ENCODE results near the gene DHRS2.

DHRS2 gene

DNA sequence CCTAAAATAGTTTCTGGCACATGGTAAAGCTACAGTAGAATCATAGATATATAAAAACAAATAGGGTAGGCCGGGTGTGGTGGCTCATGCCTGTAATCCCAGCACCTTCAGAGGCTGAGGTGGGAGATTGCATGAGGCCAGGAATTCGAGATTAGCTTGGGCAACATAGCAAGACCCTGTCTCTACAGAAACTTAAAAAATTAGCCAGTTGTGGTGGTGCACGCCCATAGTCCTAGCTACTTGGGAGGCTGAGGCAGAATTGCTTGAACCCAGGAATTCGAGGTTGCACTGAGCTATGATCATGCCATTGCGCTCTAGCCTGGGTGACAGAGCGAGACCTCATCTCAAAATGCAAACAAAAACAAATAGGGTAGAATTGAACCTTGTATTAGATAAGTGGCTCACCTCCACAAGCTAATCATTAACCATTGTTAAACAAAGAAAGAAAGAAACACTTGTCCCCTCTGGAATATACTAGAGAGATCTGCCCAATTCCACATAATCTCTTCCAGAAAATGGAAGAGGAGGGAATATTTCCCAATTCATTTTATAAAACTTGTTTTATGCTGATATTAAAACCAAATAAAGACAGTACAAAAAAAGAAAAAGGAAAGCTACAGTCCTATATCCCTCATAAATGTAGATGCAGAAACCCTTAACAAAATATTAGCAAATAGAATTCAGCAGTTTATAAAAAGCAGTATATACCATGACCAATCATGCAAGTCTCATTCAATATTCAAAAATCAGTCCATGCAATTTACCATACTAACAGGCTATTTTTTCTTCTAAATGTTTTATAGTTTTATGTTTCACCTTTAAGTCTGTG lies 22.7 kb upstream of the DHRS2 start:
- no peak for DNase-seq

DNA sequence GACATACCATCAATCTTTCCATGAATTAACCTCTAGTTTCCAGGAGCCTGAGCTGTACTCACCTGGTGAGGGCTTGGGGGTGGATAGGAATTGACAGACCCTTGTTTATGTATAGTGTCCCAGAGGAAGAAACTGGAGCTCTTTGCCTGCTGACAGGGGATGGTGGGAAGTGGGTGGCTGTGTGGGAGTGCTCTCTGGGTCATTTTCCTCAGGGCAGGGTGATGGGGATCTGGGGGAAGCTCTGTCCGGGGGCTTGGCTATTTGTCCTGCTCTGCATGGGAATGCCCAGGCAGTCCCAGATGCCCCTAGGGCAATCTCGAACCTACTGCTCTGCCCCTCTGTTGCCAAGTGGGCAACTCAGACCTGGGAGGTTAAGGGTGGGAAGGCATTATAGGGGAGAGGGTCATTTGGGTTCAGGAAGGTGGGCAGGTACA lies 21.8 kb upstream of the DHRS2 start:
- no peak for DNase-seq

DNA sequence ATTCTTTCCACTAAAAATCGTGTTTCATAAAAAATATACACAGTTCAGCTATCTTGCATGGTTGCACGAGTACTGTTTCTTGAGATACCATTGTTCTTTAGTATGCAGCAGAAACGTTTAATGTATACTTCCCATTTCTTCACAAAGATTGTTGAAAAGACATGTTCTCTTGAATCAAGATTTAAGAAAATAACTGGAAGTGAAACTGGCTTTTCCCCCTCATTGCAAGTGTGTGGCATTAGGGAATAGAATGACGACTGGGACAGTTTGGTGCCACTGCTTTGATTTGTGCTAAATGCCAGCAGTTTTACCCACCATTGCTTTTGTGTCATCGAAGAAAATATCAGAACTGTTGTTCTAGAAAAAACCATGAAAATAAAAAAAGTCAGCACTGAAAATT lies 20.3 kb upstream of the DHRS2 start:
- DNase-seq, result no peak

DNA sequence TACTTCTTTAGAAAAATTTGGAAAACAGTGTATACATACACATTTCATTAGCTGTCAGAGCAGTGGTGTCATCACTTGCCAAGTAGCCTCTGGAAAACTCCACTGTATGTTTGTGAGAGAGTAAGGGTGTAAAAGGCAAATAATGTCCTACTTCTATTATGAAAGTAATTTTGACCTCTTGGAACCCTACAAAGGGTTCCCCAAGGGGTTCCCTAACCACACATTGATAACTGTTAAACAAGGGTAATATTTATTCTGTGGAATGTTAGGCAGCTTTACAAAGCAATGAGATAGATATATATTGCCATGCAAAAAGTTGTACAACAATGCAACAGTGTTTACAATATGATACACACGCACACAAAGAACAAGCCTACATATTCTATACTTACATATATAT lies 18.6 kb upstream of the DHRS2 start:
- no peak for DNase-seq

- no peak for DNase-seq
These were observed 17.7 kb upstream of the DHRS2 start for GRCh38 chr14:23618415-23618988.

DNA sequence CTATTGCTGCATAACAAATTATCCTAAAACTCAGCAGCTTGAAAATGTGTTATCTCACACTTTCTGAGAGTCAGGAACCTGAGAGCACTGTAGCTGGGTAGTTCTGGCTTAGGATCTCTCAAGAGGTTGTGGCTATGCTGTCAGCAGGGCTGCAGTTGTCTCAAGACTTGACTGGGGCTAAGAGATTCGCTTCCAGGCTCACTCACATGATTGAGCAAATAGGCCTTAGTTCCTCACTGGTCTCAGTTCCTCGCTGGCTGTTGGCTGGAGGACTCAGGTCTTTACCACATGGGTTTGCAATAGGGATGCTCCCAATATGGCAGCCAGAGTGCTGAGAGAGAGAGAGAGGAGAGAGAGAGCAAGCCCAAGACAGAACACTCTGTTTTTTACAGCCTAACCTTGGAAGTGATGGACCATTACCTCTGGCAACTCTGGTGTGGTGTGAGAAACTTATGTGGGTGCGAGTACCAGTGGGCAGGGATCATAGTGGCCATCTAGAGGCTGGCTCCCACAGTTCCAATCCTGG lies 15.9 kb upstream of the DHRS2 start:
- no peak for DNase-seq

DNA sequence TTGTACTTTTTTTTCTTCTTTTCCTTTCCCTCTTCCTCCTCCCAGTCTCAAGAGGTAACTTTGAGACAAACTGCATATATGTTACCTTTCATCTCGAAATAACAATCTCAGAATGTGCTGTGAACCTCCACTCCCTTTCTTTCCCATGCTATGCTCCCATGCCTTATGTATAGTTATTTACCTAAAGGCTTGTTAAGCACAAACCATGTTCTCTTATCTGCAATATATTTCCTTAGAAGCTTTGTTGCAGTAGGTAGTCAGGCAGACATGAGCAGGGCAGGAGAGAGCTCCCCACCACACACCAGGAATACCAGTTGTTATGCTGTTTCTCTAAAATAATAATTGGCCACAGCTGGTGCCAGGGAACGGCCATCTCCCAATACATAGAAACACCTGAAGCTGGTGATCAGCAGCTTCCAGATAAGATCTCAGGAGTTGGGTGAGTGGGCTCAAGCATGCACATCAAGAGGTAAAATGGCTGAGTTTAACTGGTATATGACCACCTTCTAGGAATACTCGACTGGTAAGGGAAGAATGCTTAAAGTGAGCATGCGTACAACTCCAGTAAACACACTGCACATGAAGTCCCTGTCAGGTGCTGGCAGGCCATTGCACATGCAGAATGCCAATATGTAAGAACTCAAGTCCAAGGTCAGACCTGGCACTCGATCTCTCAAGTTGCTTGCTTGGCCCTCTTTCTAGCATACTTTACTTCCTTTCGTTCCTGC lies 14.8 kb upstream of the DHRS2 start:
- DNase-seq, result no peak

DNA sequence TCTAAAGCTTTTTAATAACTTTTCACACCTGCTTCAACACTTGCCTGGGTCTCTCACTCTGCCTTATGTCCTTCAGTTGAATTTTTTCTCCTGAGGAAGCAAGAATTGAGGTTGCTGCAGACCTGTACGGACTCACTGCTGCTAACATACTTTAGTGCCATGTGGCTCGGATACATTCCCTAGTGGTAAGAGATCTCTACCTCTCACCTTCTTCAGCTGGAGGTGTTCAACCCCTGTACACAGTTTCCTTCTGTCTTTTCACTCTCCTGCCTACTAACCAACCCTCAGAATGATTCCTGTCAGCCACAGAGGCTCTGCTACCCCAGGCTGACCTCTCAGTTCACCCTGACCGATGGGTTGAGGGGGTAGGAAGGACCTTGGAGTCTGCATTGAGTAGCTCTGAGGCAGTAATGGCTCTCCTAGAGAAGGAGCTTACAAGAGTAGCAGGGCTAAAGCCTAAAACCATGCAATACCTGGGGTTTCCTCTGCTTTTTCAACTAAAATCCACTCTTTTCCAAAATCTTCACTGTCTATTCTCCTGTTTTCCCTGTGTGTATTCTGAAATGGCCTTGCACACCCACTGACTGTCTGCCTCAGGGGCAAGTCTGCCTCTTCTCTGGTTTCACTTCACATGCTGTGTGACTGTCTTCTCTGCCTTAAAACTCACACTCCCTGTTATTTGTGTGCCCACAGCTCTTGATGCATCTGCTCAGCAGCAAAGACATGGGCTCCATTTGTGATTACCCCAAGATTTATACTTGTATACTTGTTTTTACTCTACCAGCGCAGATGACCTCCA lies 14.0 kb upstream of the DHRS2 start:
- DNase-seq, result no peak

DNA sequence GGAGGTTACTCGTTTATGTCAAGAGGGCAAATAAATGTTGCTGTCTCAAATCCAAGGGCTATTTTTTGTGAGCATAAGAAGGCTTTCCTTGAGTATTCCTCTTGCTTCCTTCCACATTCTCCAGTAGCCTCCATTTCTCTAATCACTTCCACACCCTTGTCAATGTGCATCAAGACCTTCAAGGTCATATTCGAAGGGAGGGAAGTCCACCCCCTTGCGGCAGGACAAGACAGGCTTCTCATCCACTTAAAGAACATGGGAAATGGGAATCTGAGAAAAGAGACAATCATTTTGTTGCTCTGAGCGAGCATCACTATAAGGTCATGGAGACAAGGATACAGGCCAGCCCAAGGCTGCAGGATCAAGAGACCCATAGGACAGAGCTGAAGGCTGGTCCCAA lies 13.2 kb upstream of the DHRS2 start:
- no peak for DNase-seq

- no peak for DNase-seq
These were observed 12.2 kb upstream of the DHRS2 start for GRCh38 chr14:23623962-23624361.

DNA sequence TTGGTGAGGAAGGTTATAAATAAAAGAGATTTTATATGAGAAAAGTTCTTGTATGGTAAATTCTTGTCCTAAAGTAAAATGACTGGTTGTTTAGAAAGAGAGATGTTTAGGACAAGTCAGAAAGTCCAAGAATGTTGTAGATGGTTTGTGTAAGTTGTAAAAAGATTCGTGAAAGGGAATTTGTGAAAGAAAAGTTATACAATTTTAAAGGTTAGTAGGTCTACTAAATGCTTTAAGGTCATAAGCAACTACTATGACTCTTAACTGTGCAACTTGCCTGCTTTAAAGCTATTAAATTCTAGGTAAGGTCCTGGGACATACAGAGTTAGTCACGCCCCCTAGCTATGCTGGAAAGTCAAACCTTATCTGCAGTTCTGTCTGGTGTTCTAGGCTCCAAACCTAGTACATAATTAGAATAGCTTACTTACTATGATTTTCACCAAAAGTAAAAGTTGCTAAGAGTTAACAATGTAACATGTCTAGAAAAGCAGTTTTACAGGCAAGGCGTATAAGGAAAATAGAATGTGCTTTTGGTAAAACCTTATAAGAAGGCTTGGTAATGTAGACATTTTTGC lies 11.2 kb upstream of the DHRS2 start:
- no peak for DNase-seq

DNA sequence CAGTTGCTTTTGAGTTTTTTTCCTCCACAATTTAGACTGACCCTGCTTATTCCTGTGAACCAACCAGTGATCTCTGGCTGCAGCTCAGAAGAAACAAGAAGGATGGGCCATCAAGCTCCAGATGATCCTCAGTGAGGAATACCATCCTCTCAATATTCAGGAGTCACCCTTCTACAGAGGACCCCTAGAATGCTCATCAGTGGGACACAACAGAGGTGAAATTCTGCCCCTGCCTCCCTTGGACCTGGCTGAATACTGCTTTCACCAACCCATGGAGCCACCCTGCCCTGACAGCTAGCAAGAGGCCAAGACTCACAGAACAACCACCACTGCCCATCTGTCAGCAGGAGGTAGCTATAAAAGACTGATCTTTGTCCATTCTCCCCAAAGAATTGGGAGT lies 9.2 kb upstream of the DHRS2 start:
- no peak for DNase-seq

DNA sequence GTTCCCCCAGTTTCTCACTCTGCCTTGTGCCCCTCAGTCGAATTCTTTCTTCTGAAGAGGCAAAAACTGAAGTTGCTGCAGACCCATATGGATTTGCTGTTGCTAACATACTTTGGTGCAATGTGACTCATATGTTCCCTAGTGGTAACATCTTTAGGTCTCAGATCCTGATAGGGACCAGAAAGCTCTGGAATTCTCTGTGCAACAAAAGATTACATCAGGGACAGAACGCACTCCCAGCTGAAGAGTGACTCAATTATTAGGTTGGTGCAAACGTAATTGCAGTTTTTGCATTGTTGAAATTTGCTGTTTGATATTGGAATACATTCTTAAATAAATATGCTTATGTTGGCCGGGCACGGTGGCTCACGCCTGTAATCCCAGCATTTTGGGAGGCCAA lies 8.2 kb upstream of the DHRS2 start:
- DNase-seq, result no peak

DNA sequence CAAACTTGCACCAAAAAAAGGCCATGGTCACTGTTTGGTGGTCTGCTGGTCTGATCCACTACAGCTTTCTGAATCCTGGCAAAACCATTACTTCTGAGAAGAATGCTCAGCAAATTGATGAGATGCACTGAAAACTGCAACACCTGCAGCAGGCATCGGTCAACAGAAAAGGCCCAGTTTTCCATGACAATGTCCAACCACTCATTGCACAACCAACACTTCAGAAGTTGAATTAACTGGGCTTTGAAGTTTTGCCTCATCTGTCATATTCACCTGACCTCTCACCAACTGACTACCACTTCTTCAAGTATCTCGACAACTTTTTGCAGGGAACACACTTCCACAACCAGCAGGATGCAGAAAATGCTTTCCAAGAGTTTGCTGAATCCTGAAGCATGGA lies 7.0 kb upstream of the DHRS2 start:
- no peak for DNase-seq

- no peak for DNase-seq
These were observed 6.2 kb upstream of the DHRS2 start for GRCh38 chr14:23629832-23630396.

- DNase-seq, result no peak
These were observed 5.5 kb upstream of the DHRS2 start for GRCh38 chr14:23630687-23631086.

- no peak for DNase-seq
These were observed 4.9 kb upstream of the DHRS2 start for GRCh38 chr14:23631234-23631633.

DNA sequence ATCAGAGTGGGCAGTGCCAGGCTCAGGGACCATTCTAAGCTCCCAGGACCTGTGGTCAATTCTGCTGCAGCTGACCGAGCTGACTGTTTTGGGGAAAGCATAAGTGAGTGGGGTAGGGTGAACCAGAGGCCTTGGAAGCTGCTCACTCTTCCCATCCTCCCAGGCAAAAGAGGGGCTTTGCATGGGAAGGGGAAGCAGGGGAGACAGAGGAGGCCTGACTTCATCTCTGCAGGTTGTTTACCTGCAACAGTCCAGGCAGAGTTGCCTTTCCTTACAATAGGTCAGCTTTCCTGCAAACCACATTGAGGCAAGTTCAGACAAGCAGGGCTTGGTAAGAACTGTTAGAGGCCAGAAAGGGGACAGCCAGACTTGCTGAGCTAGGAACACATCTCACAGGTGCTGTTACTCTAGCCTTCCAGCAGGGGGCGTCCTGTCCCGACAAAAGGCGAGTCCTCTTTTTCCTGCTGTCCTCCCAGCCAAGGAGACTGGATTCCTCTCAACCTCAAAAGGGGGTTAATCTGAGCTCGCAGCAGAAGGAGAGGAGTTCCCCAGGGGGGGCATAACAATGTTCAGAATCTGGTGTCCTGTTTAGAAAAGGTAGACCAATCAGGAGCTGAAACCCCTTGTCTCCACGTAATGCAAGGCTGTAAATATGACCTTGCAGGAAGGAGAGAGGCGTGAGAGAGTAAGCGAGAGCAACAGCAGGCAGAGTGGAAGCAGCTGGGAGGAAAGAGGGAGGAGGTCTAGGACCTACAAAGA lies 4.3 kb upstream of the DHRS2 start:
- DNase-seq, result peak; percentile 53

DNA sequence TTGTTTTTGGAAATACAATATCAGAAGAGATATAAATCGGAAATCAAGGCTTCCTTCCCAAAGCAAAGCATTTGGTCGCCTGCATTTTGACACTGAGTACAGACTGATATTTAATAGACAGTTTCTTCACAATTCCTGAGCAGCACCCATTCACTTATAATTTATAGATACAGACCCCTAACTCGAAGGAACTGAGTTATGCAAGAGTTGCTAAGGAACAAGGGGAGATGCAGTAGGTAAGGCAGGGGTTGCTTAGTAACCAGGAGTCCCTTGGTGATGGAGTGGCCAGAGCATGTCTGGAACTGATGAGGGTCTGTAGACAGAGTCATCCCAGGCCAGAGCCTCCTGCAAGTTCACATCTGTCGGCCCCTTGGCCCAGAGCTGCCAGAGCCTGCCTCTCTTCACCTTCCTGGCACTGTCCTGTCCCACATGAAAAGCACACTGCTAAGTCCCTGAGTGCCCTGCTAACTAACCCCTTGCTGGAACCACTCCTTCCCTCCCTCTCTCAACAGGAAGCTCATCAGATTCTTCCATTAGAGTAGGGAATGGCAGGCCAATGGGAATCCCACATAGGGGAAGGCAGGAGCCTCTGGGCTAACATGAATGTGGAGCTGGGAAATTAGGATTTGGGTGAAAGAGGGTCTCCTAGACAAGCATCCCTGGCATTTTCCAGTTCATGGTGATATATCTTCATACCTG lies 3.6 kb upstream of the DHRS2 start:
- DNase-seq, result no peak

GRCh38 chr14:23633160-23633701 lies 2.9 kb upstream of the DHRS2 start:
- DNase-seq, result no peak

All from CD4-positive, alpha-beta T cell treated with Interleukin-4 for 4 hours (primary cell).